Mammary epithelial cell (primary cell): Measurements from ENCODE around the gene YKT6.

Experiments used
- EZH2 ChIP-seq: IDR thresholded peaks from 2 replicates; pipeline ENCODE4 v1.6.1; 2012; ENCODE audit warnings: low read length, inconsistent platforms, borderline replicate concordance
- TF ChIP-seq, protein P1 (sequence below), 2 donors: IDR thresholded peaks in 1 of 2; conservative IDR thresholded peaks in 1 of 2; 2 replicates each; pipeline ENCODE4 v1.5.1; 2011 to 2012; ENCODE audit warnings: inconsistent platforms in 2 of 2, low read length in 2 of 2, mild to moderate bottlenecking in 2 of 2, control low read depth in 1 of 2, low read depth in 1 of 2; ENCODE audit not compliant: insufficient read depth in 1 of 2; ENCODE audit errors: extremely low read depth in 1 of 2

DNA sequence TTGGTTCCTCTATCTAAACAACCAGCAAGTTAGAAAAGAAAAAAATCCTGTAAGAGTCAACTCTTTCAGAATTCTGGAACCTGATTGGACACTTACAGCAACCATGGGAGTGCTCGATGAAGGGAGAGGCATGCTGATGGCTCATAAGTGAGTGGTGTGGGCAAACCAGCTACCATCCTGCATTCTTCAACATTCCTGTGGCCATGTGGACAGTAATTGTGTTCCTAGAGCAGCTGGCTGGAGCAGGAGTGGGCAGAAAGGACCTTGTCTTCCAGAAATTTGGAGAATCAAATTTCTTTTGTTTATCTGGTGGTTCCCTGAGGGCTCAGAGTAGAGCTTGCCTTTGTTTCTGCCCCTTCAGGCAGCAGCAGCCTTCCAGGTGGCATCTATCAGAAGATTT, 37.2 kb upstream of the YKT6 start:
- TF ChIP-seq, protein P1, sequence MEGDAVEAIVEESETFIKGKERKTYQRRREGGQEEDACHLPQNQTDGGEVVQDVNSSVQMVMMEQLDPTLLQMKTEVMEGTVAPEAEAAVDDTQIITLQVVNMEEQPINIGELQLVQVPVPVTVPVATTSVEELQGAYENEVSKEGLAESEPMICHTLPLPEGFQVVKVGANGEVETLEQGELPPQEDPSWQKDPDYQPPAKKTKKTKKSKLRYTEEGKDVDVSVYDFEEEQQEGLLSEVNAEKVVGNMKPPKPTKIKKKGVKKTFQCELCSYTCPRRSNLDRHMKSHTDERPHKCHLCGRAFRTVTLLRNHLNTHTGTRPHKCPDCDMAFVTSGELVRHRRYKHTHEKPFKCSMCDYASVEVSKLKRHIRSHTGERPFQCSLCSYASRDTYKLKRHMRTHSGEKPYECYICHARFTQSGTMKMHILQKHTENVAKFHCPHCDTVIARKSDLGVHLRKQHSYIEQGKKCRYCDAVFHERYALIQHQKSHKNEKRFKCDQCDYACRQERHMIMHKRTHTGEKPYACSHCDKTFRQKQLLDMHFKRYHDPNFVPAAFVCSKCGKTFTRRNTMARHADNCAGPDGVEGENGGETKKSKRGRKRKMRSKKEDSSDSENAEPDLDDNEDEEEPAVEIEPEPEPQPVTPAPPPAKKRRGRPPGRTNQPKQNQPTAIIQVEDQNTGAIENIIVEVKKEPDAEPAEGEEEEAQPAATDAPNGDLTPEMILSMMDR (conservative IDR thresholded peaks at IDR 0.05 in 1 of 2, IDR thresholded peaks at IDR 0.05 in 1 of 2; ENCODE audit: extremely low read depth in 1 of 2, insufficient read depth in 1 of 2, low read depth in 1 of 2, low read length in 2 of 2), result no peak
- TF ChIP-seq EZH2, result no peak
